ENCODE results near the gene CNTN4.

Gene CNTN4

GRCh38 chr3:2995195-2995594 is 896.5 kb downstream of the CNTN4 start:
- DNase-seq, result no peak

GRCh38 chr3:3005146-3005744 is 906.6 kb downstream of the CNTN4 start:
- DNase-seq, result no peak

GRCh38 chr3:3013317-3014052 is 914.8 kb downstream of the CNTN4 start:
- DNase-seq, result no peak

- DNase-seq, result no peak
These were observed 916.8 kb downstream of the CNTN4 start for GRCh38 chr3:3015185-3016089.

- no peak for DNase-seq
These were observed 917.6 kb downstream of the CNTN4 start for GRCh38 chr3:3016226-3016625.

GRCh38 chr3:3020209-3020608 is 921.5 kb downstream of the CNTN4 start:
- DNase-seq, result no peak

- no peak for DNase-seq
These were observed 924.6 kb downstream of the CNTN4 start for GRCh38 chr3:3023111-3023745.

GRCh38 chr3:3027976-3028567 is 929.4 kb downstream of the CNTN4 start:
- no peak for DNase-seq

GRCh38 chr3:3031326-3031725 is 932.7 kb downstream of the CNTN4 start:
- DNase-seq, result no peak

GRCh38 chr3:3037156-3037555 is 938.5 kb downstream of the CNTN4 start:
- DNase-seq, result no peak

- no peak for DNase-seq
These were observed 939.7 kb downstream of the CNTN4 start for GRCh38 chr3:3038201-3038991.

- DNase-seq, result no peak
These were observed 955.3 kb downstream of the CNTN4 start for GRCh38 chr3:3053974-3054373.

GRCh38 chr3:3059645-3060044 is 961.0 kb downstream of the CNTN4 start:
- no peak for DNase-seq

- no peak for DNase-seq
These were observed 965.6 kb downstream of the CNTN4 start for GRCh38 chr3:3064297-3064696.

- no peak for DNase-seq
These were observed 967.2 kb downstream of the CNTN4 start for GRCh38 chr3:3065876-3066275.

- no peak for DNase-seq
These were observed 967.7 kb downstream of the CNTN4 start for GRCh38 chr3:3066378-3066777.

GRCh38 chr3:3066910-3067309 is 968.2 kb downstream of the CNTN4 start:
- no peak for DNase-seq

- no peak for DNase-seq
These were observed 969.8 kb downstream of the CNTN4 start for GRCh38 chr3:3068358-3068881.

GRCh38 chr3:3069723-3070122 is 971.1 kb downstream of the CNTN4 start:
- no peak for DNase-seq

- DNase-seq, result no peak
These were observed 972.5 kb downstream of the CNTN4 start for GRCh38 chr3:3071136-3071535.

GRCh38 chr3:3074551-3075257 is 976.0 kb downstream of the CNTN4 start:
- no peak for DNase-seq
